ENCODE results near the gene PIK3C2A.

DNA sequence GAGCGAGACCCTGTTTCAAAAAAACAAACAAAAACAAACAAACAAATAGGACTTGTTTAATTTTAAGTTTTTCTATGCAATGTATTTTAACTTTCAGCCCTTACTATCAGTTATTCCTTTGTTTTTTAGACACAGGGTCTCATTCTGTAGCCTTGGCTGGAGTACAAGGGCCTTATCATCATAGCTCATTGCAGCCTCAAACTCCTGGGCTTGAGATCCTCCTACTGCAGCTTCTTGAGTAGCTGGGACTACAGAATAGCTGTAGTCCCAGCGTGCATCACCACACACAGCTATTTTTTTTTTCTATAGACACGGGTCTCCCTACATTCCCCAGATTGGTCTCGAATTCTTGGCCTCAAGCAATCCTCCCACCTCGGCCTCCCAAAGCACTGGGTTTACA is 44.5 kb downstream of the PIK3C2A start:
- TF ChIP-seq, protein P1, sequence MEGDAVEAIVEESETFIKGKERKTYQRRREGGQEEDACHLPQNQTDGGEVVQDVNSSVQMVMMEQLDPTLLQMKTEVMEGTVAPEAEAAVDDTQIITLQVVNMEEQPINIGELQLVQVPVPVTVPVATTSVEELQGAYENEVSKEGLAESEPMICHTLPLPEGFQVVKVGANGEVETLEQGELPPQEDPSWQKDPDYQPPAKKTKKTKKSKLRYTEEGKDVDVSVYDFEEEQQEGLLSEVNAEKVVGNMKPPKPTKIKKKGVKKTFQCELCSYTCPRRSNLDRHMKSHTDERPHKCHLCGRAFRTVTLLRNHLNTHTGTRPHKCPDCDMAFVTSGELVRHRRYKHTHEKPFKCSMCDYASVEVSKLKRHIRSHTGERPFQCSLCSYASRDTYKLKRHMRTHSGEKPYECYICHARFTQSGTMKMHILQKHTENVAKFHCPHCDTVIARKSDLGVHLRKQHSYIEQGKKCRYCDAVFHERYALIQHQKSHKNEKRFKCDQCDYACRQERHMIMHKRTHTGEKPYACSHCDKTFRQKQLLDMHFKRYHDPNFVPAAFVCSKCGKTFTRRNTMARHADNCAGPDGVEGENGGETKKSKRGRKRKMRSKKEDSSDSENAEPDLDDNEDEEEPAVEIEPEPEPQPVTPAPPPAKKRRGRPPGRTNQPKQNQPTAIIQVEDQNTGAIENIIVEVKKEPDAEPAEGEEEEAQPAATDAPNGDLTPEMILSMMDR (IDR thresholded peaks at IDR 0.05) = no peak
- TF ChIP-seq POLR2A (IDR thresholded peaks at IDR 0.05) = no peak

Data from body of pancreas (tissue), 4 donors.